Right lung (tissue), 10 donors: ENCODE data around the gene GALR1. TPM values are rescaled to one million over a fixed set of nuclear protein-coding genes. Genes with fewer than 3 reads are reported as not detected.
"Not testable (repeated sequence)": the region's sequence is repeated elsewhere in the genome, so short reads cannot be mapped to it uniquely, and the experiment has no call there.

ENCODE experiments used
- DNase-seq, 2 donors: peaks; one replicate each; pipeline ENCODE4 v3.0.0-alpha.2; 2013
- long read RNA-seq, 8 donors: transcript quantifications; one replicate each; lab custom pipeline, GENCODE V29; 2026
- polyA plus RNA-seq, 5 donors: library from polyadenylated mRNA; unstranded; fragments of 120-200 nt; gene quantifications; one replicate each; pipeline versions ENCODE4 v1.2.1 to v1.2.3, GENCODE V29; 2013; ENCODE audit warnings: inconsistent platforms in 1 of 5, low replicate concordance in 1 of 5; ENCODE audit not compliant: insufficient read length in 5 of 5, insufficient read depth in 1 of 5

GALR1 gene
- polyA plus RNA-seq = under 1 TPM; 0.05 to 0.15 (median 0.06) TPM
- long read RNA-seq, donor 1 = 0 reads
- long read RNA-seq, donor 2 = 0 reads
- long read RNA-seq, donor 3 = 0 reads
- long read RNA-seq, donor 4 = 0 reads
- long read RNA-seq, donor 5 = 0 reads
- long read RNA-seq, donor 6 = 0 reads
- long read RNA-seq, donor 7 = 0 reads
- long read RNA-seq, donor 8 = 0 reads

GRCh38 chr18:77249569-77250500 is at the start of gene GALR1:
Gene GALR1 (plus strand): TSS chr18:77249848. CDS start chr18:77250549, 701 bp downstream.
- no peak for DNase-seq

GRCh38 chr18:77201506-77201905 is 48.1 kb upstream of the GALR1 start:
- DNase-seq = no peak

GRCh38 chr18:77202329-77202728 is 47.3 kb upstream of the GALR1 start:
- DNase-seq = no peak

- DNase-seq = no peak
Observed at GRCh38 chr18:77203071-77203470, 46.6 kb upstream of the GALR1 start.

GRCh38 chr18:77203851-77204250 is 45.8 kb upstream of the GALR1 start:
- DNase-seq = no peak

GRCh38 chr18:77205769-77206168 is 43.9 kb upstream of the GALR1 start:
- no peak for DNase-seq

- DNase-seq = no peak
Observed at GRCh38 chr18:77206676-77207374, 42.8 kb upstream of the GALR1 start.

GRCh38 chr18:77207540-77207939 is 42.1 kb upstream of the GALR1 start:
- peak; percentile 12 to 22 for DNase-seq

GRCh38 chr18:77208964-77209363 is 40.7 kb upstream of the GALR1 start:
- DNase-seq = no peak

- DNase-seq = no peak
Observed at GRCh38 chr18:77209587-77209986, 40.1 kb upstream of the GALR1 start.

- no peak for DNase-seq
Observed at GRCh38 chr18:77210249-77210648, 39.4 kb upstream of the GALR1 start.

GRCh38 chr18:77218642-77219041 is 31.0 kb upstream of the GALR1 start:
- no peak for DNase-seq

- no peak for DNase-seq
Observed at GRCh38 chr18:77220726-77221125, 28.9 kb upstream of the GALR1 start.

GRCh38 chr18:77222464-77222863 is 27.2 kb upstream of the GALR1 start:
- DNase-seq = no peak

GRCh38 chr18:77223221-77223639 is 26.4 kb upstream of the GALR1 start:
- DNase-seq = no peak

GRCh38 chr18:77223653-77224052 is 26.0 kb upstream of the GALR1 start:
- DNase-seq = no peak

GRCh38 chr18:77230645-77231044 is 19.0 kb upstream of the GALR1 start:
- DNase-seq = no peak

- no peak for DNase-seq
Observed at GRCh38 chr18:77234504-77235365, 14.9 kb upstream of the GALR1 start.

GRCh38 chr18:77239285-77239684 is 10.4 kb upstream of the GALR1 start:
- DNase-seq = not testable (repeated sequence)

GRCh38 chr18:77248873-77249568 is 627 bp upstream of the GALR1 start:
- no peak for DNase-seq

- no peak for DNase-seq
Observed at GRCh38 chr18:77250501-77250925, 865 bp downstream of the GALR1 start.
